ENCODE measurements around the gene TEKT1.
"Not testable (repeated sequence)": the region's sequence is repeated elsewhere in the genome, so short reads cannot be mapped to it uniquely, and the experiment has no call there.

Gene TEKT1

DNA sequence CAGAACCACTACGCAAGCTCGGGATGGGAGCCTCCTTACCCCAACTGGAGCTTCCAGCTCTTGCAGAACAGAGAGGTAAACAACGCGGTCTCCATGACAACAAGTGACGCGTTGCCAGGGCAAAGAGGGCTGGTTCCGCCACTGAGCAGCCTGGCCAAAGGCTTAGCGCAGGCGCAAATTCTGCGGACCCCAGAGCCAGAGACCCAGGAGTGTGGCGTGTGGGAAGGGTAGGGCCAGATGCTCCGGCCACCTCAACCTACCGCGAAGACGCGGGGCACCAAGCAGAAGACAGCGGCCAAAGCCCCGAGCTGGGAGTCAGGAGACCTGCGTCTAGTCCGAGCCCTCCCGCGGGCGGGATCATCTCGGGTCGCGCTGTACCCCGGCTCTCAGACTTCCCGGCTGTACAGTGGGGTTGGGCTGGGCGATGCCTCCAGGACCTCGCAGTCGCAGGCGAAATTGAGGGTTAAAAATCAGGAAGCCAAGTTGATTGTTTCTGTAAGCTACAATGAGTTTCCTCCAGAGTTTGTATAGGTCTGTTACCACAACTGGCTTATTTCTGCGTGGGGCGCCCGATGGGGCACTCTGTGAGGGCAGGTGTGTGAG is at the start of gene TEKT1:
TSS of gene TEKT1 (minus strand) at position 69 of the 603 bp plus-strand sequence. CDS start 1,353 bp downstream, outside the sequence.
- peak within 1 kb of the TSS; percentile 43 for H3K4me3 ChIP-seq (ENCODE audit: low read depth, low read length)
- TF ChIP-seq, protein P1, sequence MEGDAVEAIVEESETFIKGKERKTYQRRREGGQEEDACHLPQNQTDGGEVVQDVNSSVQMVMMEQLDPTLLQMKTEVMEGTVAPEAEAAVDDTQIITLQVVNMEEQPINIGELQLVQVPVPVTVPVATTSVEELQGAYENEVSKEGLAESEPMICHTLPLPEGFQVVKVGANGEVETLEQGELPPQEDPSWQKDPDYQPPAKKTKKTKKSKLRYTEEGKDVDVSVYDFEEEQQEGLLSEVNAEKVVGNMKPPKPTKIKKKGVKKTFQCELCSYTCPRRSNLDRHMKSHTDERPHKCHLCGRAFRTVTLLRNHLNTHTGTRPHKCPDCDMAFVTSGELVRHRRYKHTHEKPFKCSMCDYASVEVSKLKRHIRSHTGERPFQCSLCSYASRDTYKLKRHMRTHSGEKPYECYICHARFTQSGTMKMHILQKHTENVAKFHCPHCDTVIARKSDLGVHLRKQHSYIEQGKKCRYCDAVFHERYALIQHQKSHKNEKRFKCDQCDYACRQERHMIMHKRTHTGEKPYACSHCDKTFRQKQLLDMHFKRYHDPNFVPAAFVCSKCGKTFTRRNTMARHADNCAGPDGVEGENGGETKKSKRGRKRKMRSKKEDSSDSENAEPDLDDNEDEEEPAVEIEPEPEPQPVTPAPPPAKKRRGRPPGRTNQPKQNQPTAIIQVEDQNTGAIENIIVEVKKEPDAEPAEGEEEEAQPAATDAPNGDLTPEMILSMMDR (IDR thresholded peaks at IDR 0.05; ENCODE audit: borderline replicate concordance, insufficient read depth, low read depth, low read length): no peak

DNA sequence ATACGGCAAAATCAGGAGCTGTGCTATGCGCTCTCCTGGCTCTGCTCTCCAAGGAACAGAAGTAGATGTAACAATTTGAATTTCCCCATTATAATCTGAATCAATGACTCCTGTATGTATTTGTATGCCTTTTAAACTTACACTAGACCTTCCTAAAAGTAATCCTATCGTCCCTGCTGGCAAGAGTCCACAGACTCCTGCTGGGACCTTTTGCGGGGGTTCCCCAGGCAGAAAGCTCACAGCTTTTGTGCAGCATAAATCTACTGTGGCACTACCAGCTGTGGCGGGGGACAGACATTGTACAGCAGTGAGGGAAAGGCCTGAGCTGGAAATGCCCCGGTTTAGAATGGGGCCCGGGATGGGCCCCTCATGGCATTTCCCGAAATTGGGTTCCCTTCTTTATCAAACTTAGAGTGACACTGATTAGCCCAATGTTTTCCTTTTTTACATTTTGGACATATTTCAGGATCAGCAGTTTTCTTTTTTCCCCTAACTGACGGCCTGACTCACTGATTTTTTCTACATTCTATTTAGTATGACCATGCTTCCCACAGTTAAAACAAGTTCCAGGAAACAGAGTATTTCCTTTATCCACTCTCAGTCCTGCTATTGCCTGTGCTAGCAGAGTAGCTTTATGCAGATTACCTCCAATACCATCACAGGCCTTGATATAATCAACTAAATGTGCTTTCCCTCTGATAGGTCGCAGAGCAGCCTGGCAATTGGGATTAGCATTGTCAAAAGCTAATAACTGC is 47.9 kb upstream of the TEKT1 start:
- not testable (repeated sequence) for H3K4me3 ChIP-seq (ENCODE audit: low read depth, low read length)

DNA sequence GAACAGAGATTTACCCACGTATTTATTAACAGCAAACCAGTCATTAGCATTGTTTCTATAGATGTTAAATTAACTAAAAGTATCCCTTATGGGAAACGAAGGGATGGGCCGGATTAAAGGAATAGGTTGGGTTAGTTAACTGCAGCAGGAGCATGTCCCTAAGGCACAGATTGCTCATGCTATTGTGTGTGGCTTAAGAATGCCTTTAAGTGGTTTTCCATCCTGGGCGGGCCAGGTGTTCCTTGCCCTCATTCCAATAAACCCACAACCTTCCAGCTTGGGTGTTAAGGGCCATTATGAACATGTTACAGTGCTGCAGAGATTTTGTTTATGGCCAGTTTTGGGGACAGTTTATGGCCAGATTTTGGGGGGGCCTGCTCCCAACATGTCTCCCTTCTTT is 43.7 kb upstream of the TEKT1 start:
- H3K4me3 ChIP-seq (ENCODE audit: low read depth, low read length): not testable (repeated sequence)

DNA sequence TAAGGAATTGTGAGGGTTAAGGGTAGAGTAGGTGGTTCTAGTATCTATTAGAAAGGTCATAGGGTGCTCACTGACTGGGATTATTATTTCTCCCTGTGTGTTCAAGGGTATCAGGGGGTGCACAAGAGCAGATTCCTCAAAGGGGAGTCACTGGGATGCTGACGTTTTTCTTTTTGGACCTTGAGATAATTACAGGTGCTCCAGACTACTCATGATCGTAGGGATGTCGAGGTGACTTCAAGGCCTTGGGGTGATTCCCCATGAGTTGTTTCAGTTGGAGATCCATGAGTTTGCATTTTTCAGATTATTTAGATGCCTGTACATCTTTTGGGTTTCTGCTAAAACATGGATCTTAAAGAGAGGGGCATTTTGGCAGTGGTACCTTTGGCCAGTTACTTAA is 41.4 kb upstream of the TEKT1 start:
- H3K4me3 ChIP-seq (ENCODE audit: low read depth, low read length): no peak overlapping the region
- TF ChIP-seq, protein P1 (IDR thresholded peaks at IDR 0.05; ENCODE audit: borderline replicate concordance, insufficient read depth, low read depth, low read length): no peak

DNA sequence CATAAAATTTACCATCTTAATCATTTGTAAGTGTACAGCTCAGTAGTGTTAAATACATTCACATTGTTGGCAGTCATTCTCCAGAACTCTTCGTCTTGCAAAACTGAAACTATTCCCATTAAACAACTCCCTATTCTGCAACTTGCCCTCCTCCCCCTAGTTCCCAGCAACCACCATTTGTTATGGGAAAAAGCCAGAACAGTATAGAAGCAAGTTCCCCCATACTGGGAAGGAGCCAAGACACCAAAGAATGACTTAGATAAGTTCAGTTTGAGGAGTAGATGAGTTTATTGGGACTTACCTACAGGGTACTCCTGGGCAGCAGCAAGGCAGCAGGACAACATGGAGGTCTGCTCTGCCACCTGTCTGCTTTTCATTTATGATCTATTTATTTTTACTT is 39.3 kb upstream of the TEKT1 start:
- no peak overlapping the region for H3K4me3 ChIP-seq (ENCODE audit: low read depth, low read length)
- TF ChIP-seq, protein P1 (IDR thresholded peaks at IDR 0.05; ENCODE audit: borderline replicate concordance, insufficient read depth, low read depth, low read length): no peak

DNA sequence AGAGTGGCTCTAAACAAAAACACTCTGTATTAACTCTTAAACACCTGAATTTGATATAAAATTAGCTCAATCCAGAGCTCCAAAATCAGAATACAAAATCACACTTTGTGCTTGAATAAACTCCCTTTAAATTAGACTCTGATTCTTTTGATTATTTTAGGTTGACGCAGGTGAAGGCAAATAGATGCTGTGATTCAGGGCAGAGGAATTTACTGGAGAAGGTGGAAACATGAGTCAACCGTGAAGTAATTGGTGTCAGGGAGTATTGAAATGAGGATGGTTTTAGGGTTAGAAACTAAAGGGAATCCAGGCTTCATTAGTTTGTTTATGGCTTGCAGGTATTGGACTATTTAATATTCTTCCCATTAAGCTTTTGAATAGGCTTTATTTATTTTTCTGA is 37.1 kb upstream of the TEKT1 start:
- TF ChIP-seq, protein P1 (IDR thresholded peaks at IDR 0.05; ENCODE audit: borderline replicate concordance, insufficient read depth, low read depth, low read length): no peak
- no peak overlapping the region for H3K4me3 ChIP-seq (ENCODE audit: low read depth, low read length)

DNA sequence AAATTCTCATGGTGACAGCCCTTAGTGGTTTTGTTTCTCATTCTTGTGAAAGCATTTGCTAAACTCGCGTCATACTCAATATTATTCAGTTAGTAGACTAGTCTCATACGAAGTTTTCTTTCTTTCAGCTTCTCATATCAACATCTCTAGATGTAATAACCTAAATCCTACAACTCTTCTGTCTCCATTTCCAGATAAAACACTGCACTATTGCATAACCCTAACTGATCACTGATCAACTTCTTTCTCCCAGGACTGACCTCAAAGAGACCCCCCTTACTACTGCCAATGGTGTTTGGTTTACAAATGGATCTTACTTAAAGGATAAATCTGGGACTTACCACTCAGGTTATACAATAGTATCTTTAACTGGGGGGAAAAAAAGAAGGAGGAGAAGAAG is 36.3 kb upstream of the TEKT1 start:
- TF ChIP-seq, protein P1 (IDR thresholded peaks at IDR 0.05; ENCODE audit: borderline replicate concordance, insufficient read depth, low read depth, low read length): no peak
- H3K4me3 ChIP-seq (ENCODE audit: low read depth, low read length): no peak overlapping the region

DNA sequence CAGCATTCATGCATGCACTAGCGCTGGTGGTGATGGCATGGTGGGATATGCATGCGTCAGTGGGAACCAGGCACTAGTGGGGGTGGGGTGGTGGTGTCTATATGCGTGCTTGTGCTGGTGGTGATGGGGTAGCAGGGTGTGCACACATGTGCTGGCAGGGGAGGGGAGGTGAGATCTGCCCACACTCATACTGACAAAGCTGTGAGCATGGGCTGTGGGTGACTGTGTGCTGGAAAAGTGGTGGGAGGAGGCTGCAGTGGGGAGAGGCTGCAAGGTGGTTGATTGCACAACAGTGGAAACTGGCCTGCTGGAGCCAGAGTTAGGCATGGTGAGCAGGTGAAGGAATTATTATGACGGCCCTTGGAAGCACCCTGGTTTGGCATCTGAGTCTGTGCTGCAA is 31.3 kb upstream of the TEKT1 start:
- H3K4me3 ChIP-seq (ENCODE audit: low read depth, low read length): no peak overlapping the region
- TF ChIP-seq, protein P1 (IDR thresholded peaks at IDR 0.05; ENCODE audit: borderline replicate concordance, insufficient read depth, low read depth, low read length): no peak

Data from GM12875 (cell line).